WTC11 (cell line): Measurements from ENCODE around the gene NYAP1. TPM values are rescaled to one million over a fixed set of nuclear protein-coding genes. Genes with fewer than 3 reads are reported as not detected.

Experiments
- ATAC-seq: fragments of 200-7000 bp; cut with Tn5 transposase; 2 replicates; pipeline ENCODE4 v1.10.0; 2021; ENCODE audit warnings: mild to moderate bottlenecking, moderate library complexity
- CTCF ChIA-PET: fragments of 300-600 bp; sonication (Branson Sonifier 250); formaldehyde crosslinking; loops from one replicate; lab custom pipeline; 2021; ENCODE audit warnings: antibody characterized with exemption; lab: Charles Lee
- POLR2A ChIA-PET: fragments of 350-600 bp; sonication (Branson Sonifier 250); formaldehyde crosslinking; loops from one replicate; lab custom pipeline; 2021; ENCODE audit warnings: antibody characterized with exemption; lab: Charles Lee
- DNase-seq: peaks from one replicate; pipeline ENCODE4 v3.0.0; 2021; ENCODE audit warnings: low spot score
- H3K27ac Mint-ChIP-seq: 2 replicates; pipeline ENCODE4 v1.8.0; 2021; ENCODE audit warnings: mixed read lengths
- H3K27me3 Mint-ChIP-seq: 2 replicates; pipeline ENCODE4 v1.8.0; 2021; ENCODE audit warnings: low read depth, mild to moderate bottlenecking, moderate library complexity, mixed read lengths
- H3K36me3 Mint-ChIP-seq: 2 replicates; pipeline ENCODE4 v1.8.0; 2021; ENCODE audit warnings: mixed read lengths
- H3K4me1 Mint-ChIP-seq: 2 replicates; pipeline ENCODE4 v1.8.0; 2022; ENCODE audit warnings: mixed read lengths
- H3K4me3 Mint-ChIP-seq: 2 replicates; pipeline ENCODE4 v1.8.0; 2021; ENCODE audit warnings: mild to moderate bottlenecking, moderate library complexity, mixed read lengths
- H3K9me3 Mint-ChIP-seq: 2 replicates; pipeline ENCODE4 v1.8.0; 2021; ENCODE audit warnings: mixed read lengths
- ATF1 ChIP-seq: sonication (generic); formaldehyde crosslinking; IDR thresholded peaks from 2 replicates; pipeline ENCODE4 v1.8.1; 2023; ENCODE audit warnings: mild to moderate bottlenecking, moderate library complexity, missing genetic modification reagents
- CBFB ChIP-seq: sonication (generic); formaldehyde crosslinking; IDR thresholded peaks from 2 replicates; pipeline ENCODE4 v1.8.1; 2022; ENCODE audit warnings: mild to moderate bottlenecking, low read depth, missing genetic modification reagents
- ELF4 ChIP-seq: sonication (generic); formaldehyde crosslinking; IDR thresholded peaks from 2 replicates; pipeline ENCODE4 v1.8.1; 2022; ENCODE audit warnings: low read depth, mild to moderate bottlenecking, moderate library complexity, missing genetic modification reagents
- ESRRA ChIP-seq: sonication (generic); formaldehyde crosslinking; IDR thresholded peaks from 2 replicates; pipeline ENCODE4 v1.8.1; 2022; ENCODE audit warnings: mild to moderate bottlenecking, missing genetic modification reagents, borderline replicate concordance
- MXD4 ChIP-seq: fragments of 250-450 bp; sonication (Bioruptor Pico); IDR thresholded peaks from 2 replicates; pipeline ENCODE4 v1.8.0; 2021; ENCODE audit warnings: mild to moderate bottlenecking, moderate library complexity, borderline replicate concordance
- NFYB ChIP-seq: sonication (generic); formaldehyde crosslinking; conservative IDR thresholded peaks from 2 replicates; pipeline ENCODE4 v1.8.0; 2022; ENCODE audit warnings: low read depth, missing genetic modification reagents
- OVOL2 ChIP-seq: fragments of 250-450 bp; sonication (Bioruptor Pico); IDR thresholded peaks from 2 replicates; pipeline ENCODE4 v1.9.0; 2021; ENCODE audit warnings: mild to moderate bottlenecking, borderline replicate concordance
- RELA ChIP-seq: sonication (generic); formaldehyde crosslinking; IDR thresholded peaks from 2 replicates; pipeline ENCODE4 v1.8.1; 2022; ENCODE audit warnings: missing genetic modification reagents, mild to moderate bottlenecking, borderline replicate concordance
- TEAD1 ChIP-seq: sonication (generic); formaldehyde crosslinking; IDR thresholded peaks from 2 replicates; pipeline ENCODE4 v1.8.0; 2022; ENCODE audit warnings: mild to moderate bottlenecking, missing genetic modification reagents
- USF1 ChIP-seq: sonication (generic); formaldehyde crosslinking; IDR thresholded peaks from 2 replicates; pipeline ENCODE4 v1.8.0; 2022; ENCODE audit warnings: mild to moderate bottlenecking, missing genetic modification reagents
- ZBTB21 ChIP-seq: sonication (generic); formaldehyde crosslinking; IDR thresholded peaks from 2 replicates; pipeline ENCODE4 v1.8.1; 2023; ENCODE audit warnings: mild to moderate bottlenecking, missing genetic modification reagents, borderline replicate concordance
- ZNF121 ChIP-seq: sonication (generic); formaldehyde crosslinking; IDR thresholded peaks from 2 replicates; pipeline ENCODE4 v1.8.0; 2023; ENCODE audit warnings: missing genetic modification reagents
- ZNF138 ChIP-seq: sonication (generic); formaldehyde crosslinking; conservative IDR thresholded peaks from 2 replicates; pipeline ENCODE4 v1.8.1; 2022; ENCODE audit warnings: mild to moderate bottlenecking, moderate library complexity, missing genetic modification reagents
- ZNF219 ChIP-seq: sonication (generic); formaldehyde crosslinking; IDR thresholded peaks from 2 replicates; pipeline ENCODE4 v1.8.0; 2023; ENCODE audit warnings: missing genetic modification reagents, mild to moderate bottlenecking, borderline replicate concordance
- ZNF263 ChIP-seq: sonication (generic); formaldehyde crosslinking; IDR thresholded peaks from 2 replicates; pipeline ENCODE4 v1.8.1; 2022; ENCODE audit warnings: low read depth, mild to moderate bottlenecking, moderate library complexity, missing genetic modification reagents
- ZNF396 ChIP-seq: fragments of 250-450 bp; sonication (Bioruptor Pico); IDR thresholded peaks from 2 replicates; pipeline ENCODE4 v1.8.0; 2021; ENCODE audit warnings: mild to moderate bottlenecking, moderate library complexity, borderline replicate concordance
- ZNF512 ChIP-seq: sonication (generic); formaldehyde crosslinking; IDR thresholded peaks from 2 replicates; pipeline ENCODE4 v1.8.1; 2022; ENCODE audit warnings: missing genetic modification reagents, borderline replicate concordance
- ZNF532 ChIP-seq: fragments of 250-450 bp; sonication (Bioruptor Pico); IDR thresholded peaks from 2 replicates; pipeline ENCODE4 v1.9.0; 2021; ENCODE audit warnings: mild to moderate bottlenecking, borderline replicate concordance
- ZNF671 ChIP-seq: fragments of 250-450 bp; sonication (Bioruptor Pico); IDR thresholded peaks from 2 replicates; pipeline ENCODE4 v1.8.0; 2021; ENCODE audit warnings: mild to moderate bottlenecking
- total RNA-seq: library from RNA; stranded (reverse); gene quantifications from 3 replicates; pipeline ENCODE4 v1.2.3, GENCODE V29; 2021
- TF ChIP-seq, protein P1 (sequence below): sonication (generic); formaldehyde crosslinking; conservative IDR thresholded peaks from 2 replicates; pipeline ENCODE4 v1.8.1; 2022; ENCODE audit warnings: mild to moderate bottlenecking, missing genetic modification reagents
- TF ChIP-seq, protein P2 (sequence below): sonication (generic); formaldehyde crosslinking; IDR thresholded peaks from 2 replicates; pipeline ENCODE4 v1.8.1; 2023; ENCODE audit warnings: mild to moderate bottlenecking, missing genetic modification reagents, moderate library complexity
- TF ChIP-seq, protein P3 (sequence below): sonication (generic); formaldehyde crosslinking; IDR thresholded peaks from 2 replicates; pipeline ENCODE4 v1.8.1; 2023; ENCODE audit warnings: mild to moderate bottlenecking, moderate library complexity, missing genetic modification reagents

NYAP1 gene
- total RNA-seq, 1 experiment from 2014 or later, result 6.7 TPM

DNA sequence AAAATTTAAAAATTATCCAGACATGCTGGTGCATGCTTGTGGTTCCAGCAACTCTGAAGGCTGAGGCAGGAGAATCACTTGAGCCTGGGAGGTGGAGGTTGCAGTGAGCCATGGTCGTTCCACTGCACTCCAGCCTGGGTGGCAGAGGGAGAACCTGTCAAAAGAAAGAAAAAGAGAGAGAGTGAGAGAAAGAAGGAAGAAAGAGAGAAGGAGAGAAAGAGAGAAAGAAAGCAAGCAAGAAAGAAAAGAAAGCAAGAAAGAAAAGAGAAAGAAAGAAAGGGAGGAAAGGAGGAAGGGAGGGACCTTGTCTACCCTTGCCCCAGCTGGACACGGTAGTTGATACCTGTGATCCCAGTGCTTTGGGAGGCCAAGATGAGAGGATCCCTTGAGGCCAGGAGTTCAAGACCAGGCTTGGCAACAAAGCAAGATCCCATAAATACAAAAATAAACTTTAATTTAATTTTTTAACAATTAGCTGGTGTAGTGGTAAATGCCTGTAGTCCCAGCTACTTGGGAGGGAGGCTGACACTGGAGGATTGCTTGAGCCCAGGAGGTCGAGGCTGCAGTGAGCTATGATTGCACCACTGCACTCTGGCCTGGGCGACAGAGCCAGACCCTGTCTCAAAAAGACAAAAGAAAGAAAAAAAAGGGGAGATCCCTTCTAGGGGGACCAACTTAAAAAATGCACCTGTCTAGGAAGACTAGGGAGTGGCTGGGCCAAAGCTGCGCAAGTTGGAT is 9.2 kb downstream of the NYAP1 start:
- peaks cover 18% of the 10 kb centered on the region for H3K27me3 Mint-ChIP-seq
- ATAC-seq (no peak), DNase-seq (no peak)
- H3K36me3 Mint-ChIP-seq, result no peaks in the 10 kb centered on the region
- no peaks in the 10 kb centered on the region for H3K9me3 Mint-ChIP-seq
- POLR2A ChIA-PET, result no interaction called here
- TF ChIP-seq ZNF219 (CRISPR knock-in tag) (no peak), NFYB (CRISPR knock-in tag) (no peak), RELA (CRISPR knock-in tag) (no peak), USF1 (CRISPR knock-in tag) (no peak), ZNF532 (CRISPR knock-in tag) (no peak), OVOL2 (CRISPR knock-in tag) (no peak), TEAD1 (no peak), ATF1 (no peak), ZNF121 (CRISPR knock-in tag) (peak; percentile 81; the same call in 1 of the 2 replicates), ELF4 (CRISPR knock-in tag) (no peak), ZNF512 (0 out of 2 replicates have a peak, but pooled peaks have one; percentile 46), CBFB (CRISPR knock-in tag) (no peak), ESRRA (CRISPR knock-in tag) (no peak), ZNF138 (CRISPR knock-in tag) (no peak)
- TF ChIP-seq, protein P1, sequence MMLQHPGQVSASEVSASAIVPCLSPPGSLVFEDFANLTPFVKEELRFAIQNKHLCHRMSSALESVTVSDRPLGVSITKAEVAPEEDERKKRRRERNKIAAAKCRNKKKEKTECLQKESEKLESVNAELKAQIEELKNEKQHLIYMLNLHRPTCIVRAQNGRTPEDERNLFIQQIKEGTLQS (CRISPR knock-in tag), result no peak
- peak overlapping the region; percentile 64 for H3K4me3 Mint-ChIP-seq
- H3K4me1 Mint-ChIP-seq, result peaks cover 22% of the 10 kb centered on the region
- no peak overlapping the region for H3K27ac Mint-ChIP-seq
- CTCF ChIA-PET, result interaction anchor here (0.6 to 3.9 kb wide), 14 partner anchors 10 to 213 kb away, joined by 3 to 21 read pairs (median 4); partner anchors contain the start of genes MEPCE, NYAP1 and POP7

DNA sequence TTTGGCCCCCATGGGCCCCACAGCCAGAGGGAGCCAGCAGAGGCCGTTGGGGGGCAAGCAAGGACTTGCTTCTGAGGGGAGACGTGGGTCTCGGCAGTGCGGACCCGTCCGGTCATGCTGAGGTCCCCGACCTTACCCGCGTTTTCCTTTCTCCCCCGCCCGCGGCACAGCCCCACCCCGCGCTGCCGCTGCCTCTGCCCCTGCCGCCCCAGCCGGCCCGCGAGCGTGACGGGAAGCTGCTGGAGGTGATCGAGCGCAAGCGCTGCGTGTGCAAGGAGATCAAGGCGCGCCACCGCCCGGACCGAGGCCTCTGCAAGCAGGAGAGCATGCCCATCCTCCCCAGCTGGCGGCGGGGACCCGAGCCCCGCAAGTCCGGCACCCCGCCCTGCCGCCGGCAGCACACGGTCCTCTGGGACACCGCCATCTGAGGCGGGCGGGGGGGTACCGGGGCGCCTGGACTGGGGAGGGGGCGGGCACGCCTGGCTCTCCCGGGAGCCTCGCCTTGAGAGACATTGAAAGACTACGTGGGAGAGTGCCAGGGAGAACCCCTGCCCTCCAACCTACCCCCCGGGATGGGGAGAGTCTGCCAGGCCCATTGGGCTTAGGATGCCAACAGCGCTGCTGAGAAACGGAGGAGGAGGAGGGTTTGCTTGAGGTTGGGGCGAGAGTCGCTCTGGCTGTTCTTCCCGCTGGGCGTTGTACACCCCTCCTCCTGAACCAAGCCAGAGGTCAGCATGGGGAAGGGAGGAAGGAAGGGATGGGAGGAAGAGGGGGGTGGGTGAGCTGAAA is 9.9 kb downstream of the NYAP1 start:
- ChIA-PET CTCF (interaction anchor here (0.6 to 3.9 kb wide), 17 partner anchors 11 to 212 kb away, joined by 3 to 21 read pairs (median 5); partner anchors contain the start of genes MEPCE, NYAP1, POP7 and TSC22D4), POLR2A (interaction anchor here (1.0 kb wide), 1 partner anchor 15 kb away, joined by 3 read pairs; the partner anchor contains the start of gene TSC22D4)
- ATAC-seq (peak; percentile 38), DNase-seq (peak; percentile 67)
- Mint-ChIP-seq H3K27ac (no peak overlapping the region), H3K4me3 (peak overlapping the region; percentile 64), H3K27me3 (peaks cover 18% of the 10 kb centered on the region), H3K9me3 (no peaks in the 10 kb centered on the region), H3K4me1 (peaks cover 22% of the 10 kb centered on the region), H3K36me3 (no peaks in the 10 kb centered on the region)
- TF ChIP-seq ZNF396 (CRISPR knock-in tag), result no peak
- TF ChIP-seq USF1 (CRISPR knock-in tag), result no peak
- no peak for TF ChIP-seq MXD4 (CRISPR knock-in tag)
- TF ChIP-seq, protein P2, sequence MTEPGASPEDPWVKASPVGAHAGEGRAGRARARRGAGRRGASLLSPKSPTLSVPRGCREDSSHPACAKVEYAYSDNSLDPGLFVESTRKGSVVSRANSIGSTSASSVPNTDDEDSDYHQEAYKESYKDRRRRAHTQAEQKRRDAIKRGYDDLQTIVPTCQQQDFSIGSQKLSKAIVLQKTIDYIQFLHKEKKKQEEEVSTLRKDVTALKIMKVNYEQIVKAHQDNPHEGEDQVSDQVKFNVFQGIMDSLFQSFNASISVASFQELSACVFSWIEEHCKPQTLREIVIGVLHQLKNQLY (CRISPR knock-in tag), result no peak
- TF ChIP-seq ZNF263 (CRISPR knock-in tag), result 0 out of 2 replicates have a peak, but pooled peaks have one; percentile 15
- no peak for TF ChIP-seq ZBTB21 (CRISPR knock-in tag)
- TF ChIP-seq, protein P3, sequence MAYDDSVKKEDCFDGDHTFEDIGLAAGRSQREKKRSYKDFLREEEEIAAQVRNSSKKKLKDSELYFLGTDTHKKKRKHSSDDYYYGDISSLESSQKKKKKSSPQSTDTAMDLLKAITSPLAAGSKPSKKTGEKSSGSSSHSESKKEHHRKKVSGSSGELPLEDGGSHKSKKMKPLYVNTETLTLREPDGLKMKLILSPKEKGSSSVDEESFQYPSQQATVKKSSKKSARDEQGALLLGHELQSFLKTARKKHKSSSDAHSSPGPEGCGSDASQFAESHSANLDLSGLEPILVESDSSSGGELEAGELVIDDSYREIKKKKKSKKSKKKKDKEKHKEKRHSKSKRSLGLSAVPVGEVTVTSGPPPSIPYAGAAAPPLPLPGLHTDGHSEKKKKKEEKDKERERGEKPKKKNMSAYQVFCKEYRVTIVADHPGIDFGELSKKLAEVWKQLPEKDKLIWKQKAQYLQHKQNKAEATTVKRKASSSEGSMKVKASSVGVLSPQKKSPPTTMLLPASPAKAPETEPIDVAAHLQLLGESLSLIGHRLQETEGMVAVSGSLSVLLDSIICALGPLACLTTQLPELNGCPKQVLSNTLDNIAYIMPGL (CRISPR knock-in tag), result peak; percentile 58; the same call in 1 of the 2 replicates
- TF ChIP-seq CBFB (CRISPR knock-in tag), result no peak
- TF ChIP-seq ZNF671, result no peak
